Forelimb muscle (tissue), 1 donor: ENCODE results near the gene CLDN9. TPM values are rescaled to one million over a fixed set of nuclear protein-coding genes. Genes with fewer than 3 reads are reported as not detected.

Experiments
- DNase-seq: peaks from one replicate; pipeline ENCODE4 v3.0.0-alpha.2; 2013; ENCODE audit warnings: low read depth
- polyA plus RNA-seq: library from polyadenylated mRNA; unstranded; fragments of 120-200 nt; gene quantifications from one replicate; pipeline ENCODE4 v1.2.1, GENCODE V29; 2013; ENCODE audit not compliant: insufficient read length

CLDN9 gene
- polyA plus RNA-seq, 1 donor, result 3.6 TPM

- no peak for DNase-seq
These were observed 20.2 kb upstream of the CLDN9 start for GRCh38 chr16:2992383-2993081.

GRCh38 chr16:2996298-2996697, 16.4 kb upstream of the CLDN9 start:
- DNase-seq, result no peak

- no peak for DNase-seq
These were observed 12.8 kb upstream of the CLDN9 start for GRCh38 chr16:2999929-3000328.

GRCh38 chr16:3000540-3000939, 12.2 kb upstream of the CLDN9 start:
- no peak for DNase-seq

GRCh38 chr16:3001316-3001715, 11.4 kb upstream of the CLDN9 start:
- DNase-seq, result no peak

DNA sequence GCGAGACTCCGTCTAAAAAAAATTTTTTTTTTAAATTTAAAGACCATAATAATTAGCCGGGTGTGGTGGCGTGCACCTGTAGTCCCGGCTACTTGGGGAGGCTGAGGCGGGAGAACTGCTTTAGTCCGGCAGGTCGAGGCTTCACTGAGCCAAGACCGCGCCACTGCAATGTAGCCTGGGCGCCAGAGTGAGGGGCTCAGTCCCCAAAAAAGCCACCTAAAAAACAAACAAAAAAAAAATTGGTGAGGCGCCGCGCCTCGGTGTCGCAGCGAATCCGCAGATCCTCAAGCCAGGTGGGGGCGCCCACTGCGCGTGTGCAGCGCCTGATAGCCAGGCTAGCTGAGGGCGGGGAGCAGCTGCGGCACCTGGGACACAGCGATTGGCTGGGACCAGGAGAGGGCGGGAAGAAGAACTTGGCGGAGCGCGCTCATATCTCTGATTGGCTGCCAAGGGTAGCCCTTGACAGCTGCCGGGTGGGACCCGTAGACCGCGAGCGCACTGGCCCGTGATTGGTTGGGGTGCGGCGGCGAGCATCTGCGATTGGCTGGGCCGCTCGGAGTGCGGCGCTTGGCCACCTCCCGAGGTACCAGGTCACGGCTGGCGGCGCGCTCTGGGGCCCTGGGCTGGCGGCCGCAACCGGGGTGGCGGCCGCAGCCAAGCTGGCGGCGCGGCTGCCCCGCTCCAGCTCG, 9.0 kb upstream of the CLDN9 start:
- peak; percentile 85 for DNase-seq

- no peak for DNase-seq
These were observed 8.4 kb upstream of the CLDN9 start for GRCh38 chr16:3004319-3004718.

GRCh38 chr16:3004781-3005284, 7.9 kb upstream of the CLDN9 start:
- no peak for DNase-seq

DNA sequence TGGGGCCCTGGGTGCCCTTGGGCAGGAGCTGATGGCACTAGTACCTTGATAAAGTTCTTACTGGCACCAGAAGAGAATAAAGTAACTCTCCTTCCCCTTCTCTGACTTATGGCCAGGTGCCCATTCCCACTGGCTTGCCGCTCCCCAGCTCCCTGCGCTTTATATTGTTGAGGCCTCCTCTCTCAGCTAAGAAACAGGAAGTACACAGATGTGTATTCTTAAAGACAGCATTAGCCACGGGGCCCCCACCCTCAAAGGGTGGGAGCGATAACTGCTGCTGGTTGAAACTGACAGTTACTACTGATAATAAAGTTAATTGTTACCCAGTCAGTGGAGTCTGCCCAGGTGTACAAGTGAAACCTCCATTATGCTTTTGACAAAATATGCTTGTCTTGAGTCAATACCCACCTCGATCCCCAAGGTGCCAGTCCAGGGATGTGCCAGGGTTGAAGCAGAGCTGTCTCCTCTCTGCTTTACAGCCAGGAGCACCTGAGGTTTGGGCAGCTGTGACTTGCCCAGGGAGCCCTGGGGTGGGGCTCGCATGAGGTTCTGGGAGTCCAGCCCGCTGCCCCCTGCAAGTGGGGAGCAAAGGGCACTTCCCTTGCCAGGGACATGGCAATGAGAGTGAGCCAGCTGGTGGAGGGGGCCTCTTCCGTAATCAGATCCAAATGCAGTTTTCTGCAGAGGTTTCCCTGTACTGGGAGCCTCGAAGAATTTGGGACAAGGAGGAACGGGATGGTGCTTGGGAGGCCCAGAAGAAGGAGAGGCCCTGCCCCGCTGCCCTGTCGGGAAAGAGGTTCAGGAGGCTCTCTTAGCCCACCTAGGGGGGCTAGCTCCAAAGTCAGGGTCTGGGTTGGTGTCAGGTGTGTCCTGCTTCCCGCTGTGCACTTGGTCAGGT, 5.4 kb upstream of the CLDN9 start:
- no peak for DNase-seq

- no peak for DNase-seq
These were observed 4.6 kb upstream of the CLDN9 start for GRCh38 chr16:3007957-3008689.

DNA sequence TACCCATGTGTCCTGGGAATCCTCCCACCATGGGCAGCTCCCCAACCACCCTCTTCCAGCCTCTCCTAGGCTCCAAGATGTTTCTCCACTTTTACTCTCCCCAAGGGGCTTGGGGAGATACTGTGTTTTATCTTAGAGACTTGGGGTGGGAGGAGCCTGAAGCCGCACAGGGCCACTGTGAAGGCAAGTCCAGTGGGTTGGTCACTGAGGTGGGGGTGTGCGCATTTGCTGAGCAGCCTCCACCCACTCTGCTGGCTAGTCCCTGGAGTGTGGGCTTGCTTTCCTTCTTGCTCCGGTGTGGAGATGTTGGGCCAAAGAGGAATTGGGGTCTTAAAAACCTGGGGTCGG, 4.1 kb upstream of the CLDN9 start:
- DNase-seq, result no peak

DNA sequence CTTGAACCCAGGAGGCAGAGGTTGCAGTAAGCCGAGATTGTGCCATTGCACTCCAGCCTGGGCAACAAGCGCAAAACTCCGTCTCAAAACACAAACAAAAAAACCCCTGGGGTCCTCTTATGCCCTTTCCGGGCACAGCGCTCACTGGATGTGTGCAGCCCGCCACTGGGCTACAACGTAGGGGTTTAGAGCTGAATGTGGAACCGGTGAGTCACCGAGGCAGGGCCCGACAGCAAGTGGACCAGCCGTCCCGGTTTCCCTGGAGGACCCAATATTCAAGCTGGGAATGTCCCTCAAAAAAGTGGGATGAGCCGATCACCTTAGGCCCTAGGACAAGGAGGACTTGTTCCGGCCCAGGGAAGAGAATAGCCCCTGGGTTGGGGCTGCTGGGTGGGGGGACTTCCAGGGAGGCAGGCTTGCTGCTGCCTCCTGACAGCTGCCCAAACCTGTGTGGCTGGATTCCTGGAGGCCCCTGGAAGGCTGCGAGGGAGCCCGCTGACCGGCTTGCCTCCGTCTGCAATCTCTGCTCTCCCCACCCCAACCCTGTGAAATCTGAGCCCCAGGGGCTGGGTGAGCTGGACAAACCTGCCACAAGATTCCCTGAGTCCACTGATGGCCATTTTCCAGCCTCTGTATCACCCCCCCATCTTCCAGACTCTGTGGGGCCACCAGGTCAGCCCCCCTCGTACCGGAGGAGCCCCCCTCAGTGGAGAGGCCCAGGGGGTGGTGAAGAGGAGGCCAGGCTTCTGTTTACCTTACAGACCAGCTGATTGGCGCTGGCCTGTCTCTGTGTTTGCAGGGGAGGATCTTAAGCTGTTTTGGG, 2.9 kb upstream of the CLDN9 start:
- no peak for DNase-seq

DNA sequence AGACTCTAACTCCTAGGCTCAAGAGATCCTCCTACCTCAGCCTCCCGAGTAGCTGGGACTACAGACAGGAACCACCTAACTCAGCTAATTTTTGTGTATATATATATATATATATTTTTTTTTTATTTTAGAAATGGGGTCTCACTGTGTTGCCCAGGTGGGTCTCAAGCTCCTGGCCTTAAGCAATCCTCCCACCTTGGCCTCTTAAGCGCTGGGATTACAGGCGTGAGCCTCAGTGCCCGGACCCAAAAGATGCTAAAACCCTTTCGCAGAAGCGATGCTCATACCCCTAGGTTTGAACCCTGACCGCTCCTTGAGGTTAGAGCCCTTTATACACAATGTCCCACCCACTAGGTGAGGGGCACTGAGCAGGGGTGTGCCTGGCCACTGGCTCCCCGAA, 2.2 kb upstream of the CLDN9 start:
- no peak for DNase-seq

DNA sequence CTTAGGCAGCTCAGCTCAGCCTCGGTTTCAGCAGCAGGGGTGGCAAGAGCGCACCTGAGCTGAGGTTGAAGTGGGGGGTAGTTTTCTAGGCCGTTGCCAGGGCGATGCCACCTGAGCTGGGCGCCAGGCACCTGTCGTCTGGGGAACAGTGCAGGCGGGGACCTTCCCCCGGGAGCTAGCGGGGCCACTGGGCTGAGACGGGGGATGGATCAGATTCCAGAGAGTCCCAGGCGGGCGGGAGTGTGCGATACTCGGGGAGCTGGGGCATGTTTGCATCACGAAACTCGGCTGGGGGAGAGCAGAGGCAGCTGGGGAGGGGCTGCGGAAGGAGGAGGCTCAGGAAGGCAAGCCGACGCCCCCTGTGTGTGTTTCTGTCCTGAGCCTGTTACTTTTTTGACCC, 477 bp upstream of the CLDN9 start:
- no peak for DNase-seq

DNA sequence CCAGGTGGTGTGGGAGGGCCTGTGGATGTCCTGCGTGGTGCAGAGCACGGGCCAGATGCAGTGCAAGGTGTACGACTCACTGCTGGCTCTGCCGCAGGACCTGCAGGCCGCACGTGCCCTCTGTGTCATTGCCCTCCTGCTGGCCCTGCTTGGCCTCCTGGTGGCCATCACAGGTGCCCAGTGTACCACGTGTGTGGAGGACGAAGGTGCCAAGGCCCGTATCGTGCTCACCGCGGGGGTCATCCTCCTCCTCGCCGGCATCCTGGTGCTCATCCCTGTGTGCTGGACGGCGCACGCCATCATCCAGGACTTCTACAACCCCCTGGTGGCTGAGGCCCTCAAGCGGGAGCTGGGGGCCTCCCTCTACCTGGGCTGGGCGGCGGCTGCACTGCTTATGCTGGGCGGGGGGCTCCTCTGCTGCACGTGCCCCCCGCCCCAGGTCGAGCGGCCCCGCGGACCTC, 798 bp downstream of the CLDN9 start:
- DNase-seq, result no peak

GRCh38 chr16:3013998-3014690, 1.4 kb downstream of the CLDN9 start:
- no peak for DNase-seq

DNA sequence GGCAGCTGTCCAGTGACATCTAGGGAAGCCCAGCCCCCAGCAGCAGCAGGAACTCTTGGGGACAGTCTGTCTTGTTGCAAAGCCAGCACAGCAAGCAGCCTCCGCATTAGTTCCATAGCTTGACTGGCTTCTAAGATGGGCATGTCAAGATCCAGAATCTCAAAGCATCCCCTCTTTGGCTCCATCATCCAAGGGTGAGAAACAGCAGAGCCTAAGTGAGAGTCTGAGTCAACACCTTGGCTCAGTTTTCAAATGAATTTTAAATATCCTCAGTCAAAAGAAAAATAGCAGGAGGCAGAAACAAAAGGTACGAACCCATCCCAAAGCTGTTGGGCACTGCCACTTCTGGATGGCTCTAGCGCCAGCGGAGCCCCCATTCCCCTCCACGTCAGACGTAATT, 2.2 kb downstream of the CLDN9 start:
- no peak for DNase-seq

- DNase-seq, result no peak
These were observed 3.3 kb downstream of the CLDN9 start for GRCh38 chr16:3015865-3016521.

GRCh38 chr16:3017344-3017743, 4.6 kb downstream of the CLDN9 start:
- DNase-seq, result no peak
